Left cardiac atrium (tissue), 4 donors: Measurements from ENCODE around the gene VDAC1. TPM values are rescaled to one million over a fixed set of nuclear protein-coding genes. Genes with fewer than 3 reads are reported as not detected.

ENCODE experiments used
- ATAC-seq, 2 donors: fragments of 200-7000 bp; cut with Tn5 transposase; one replicate each; pipeline ENCODE4 v1.9.1; 2020; ENCODE audit warnings: mild to moderate bottlenecking in 2 of 2, moderate library complexity in 2 of 2
- DNase-seq: peaks from one replicate; pipeline ENCODE4 v3.0.0-alpha.2; 2020
- intact Hi-C, 2 donors: fragments of 100-400 bp; cut with DNase I; formaldehyde crosslinking; loops; one replicate each; pipeline versions ENCODE4 v1.14.1 to v1.15.1; 2022 to 2023
- total RNA-seq, 2 donors: library from RNA; stranded (reverse); fragmentation: NEBNext Ultra II Directional; extraction: Animal tissue kit (Norgen Biotek cat#: 25700); gene quantifications; one replicate each; pipeline ENCODE4 v1.2.1, GENCODE V29; 2021
- donor health status: DM: no; HTN: yes; CAD: no.
- donor health status: DM: no; HTN: yes; CAD: no; lungs with severe emphysema.
- donor health status: DM: yes; HTN: yes; CAD: no.
- donor health status: Dilated cardiomyopathy.

VDAC1 gene
- total RNA-seq, 2 donors from 2014 or later, result 275 to 362 TPM

- intact Hi-C loops, result no loop called here
- no peak for DNase-seq
Measured at GRCh38 chr5:134000696-134001453, 3.9 kb downstream of the VDAC1 start.

DNA sequence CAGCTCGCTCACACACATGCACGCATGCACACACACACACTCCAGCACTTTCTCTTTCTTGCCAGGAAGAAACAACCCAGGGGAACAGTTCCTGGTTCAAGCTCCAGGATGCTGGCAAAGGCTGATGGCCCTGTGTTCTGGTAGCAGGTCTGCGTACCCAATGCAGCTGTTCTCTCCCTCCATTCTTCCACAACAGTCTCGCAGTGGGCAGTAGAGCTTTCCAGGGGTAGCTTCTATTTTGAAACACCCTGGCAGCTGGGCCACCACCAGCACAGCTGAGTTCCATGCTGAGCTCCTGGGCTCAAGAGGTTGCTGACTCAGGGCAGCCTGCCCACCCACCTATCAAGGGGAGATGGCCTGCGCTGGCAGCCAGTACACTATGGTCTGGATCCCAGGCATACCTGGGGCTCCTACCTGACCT, 4.7 kb downstream of the VDAC1 start:
- intact Hi-C loops, result no loop called here
- DNase-seq (no peak), ATAC-seq (no peak)

More at GRCh38 chr5:134000696-134001453, 3.9 kb downstream of the VDAC1 start:
- no peak for ATAC-seq

DNA sequence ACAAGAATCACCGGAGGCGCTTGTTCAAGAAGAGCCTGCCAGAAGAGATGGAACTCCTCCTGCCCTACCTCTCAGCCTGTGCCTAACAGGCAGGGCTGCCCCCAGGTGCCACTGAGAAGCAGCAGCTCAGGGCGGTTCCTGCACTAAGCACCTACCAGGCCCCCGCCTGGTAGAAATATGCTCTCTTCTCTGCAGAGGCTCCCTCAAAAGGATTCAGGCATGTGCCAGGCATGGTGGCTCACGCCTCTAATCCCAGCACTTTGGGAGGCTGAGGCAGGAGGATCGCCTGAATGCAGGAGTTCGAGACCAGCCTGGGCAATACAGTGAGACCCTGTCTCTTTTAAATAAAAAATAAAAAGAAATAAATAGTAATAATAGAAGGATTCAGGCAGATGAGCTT, 6.0 kb downstream of the VDAC1 start:
- ATAC-seq (no peak), DNase-seq (no peak)
- intact Hi-C loops, result no loop called here

DNA sequence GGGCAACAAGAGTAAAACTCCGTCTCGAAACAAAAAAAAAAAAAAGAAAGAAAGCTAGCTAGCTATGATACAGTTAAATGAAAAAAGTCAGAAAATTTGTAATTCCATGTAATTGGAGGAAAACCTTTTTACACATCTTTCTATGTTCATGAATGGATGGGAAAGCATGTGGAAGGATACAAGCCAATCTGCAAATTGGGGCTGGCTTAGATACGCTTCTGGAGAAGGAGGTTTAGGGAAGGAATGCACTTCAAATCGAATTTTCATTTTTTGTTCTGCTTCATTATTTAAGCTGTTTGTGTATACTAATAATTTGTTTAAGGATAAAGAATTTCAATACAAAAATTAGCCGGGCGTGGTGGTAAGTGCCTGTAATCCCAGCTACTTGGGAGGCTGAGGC, 6.7 kb downstream of the VDAC1 start:
- no peak for ATAC-seq
- no peak for DNase-seq
- intact Hi-C loops, result no loop called here

- no peak for ATAC-seq
- DNase-seq, result no peak
- intact Hi-C loops, result no loop called here
Measured at GRCh38 chr5:133996683-133997252, 8.0 kb downstream of the VDAC1 start.

GRCh38 chr5:133995883-133996563, 8.8 kb downstream of the VDAC1 start:
- intact Hi-C loops, result no loop called here
- peak in 1 of 2 donors; percentile 15 for ATAC-seq
- DNase-seq, result no peak

DNA sequence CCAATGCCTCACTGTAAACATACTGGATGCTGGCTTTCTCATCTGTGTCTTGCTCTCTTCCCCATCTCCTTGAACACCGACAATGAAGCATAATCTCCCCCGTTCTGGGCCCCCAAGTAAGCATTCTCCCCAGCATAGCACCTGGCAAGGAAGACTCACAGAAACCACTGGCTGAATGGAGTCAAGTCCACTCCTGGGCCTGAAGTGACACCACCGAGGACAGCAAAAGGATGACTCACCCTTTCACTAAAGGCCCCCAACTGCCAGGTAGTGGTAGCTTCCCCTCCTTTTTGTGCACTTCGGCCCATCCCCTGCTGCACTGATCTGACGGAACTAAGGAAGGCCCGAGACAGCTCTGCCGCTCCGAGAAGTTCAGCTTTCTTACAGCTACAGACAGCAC, 9.4 kb downstream of the VDAC1 start:
- intact Hi-C loops, result no loop called here
- ATAC-seq (peak in 1 of 2 donors; percentile 10), DNase-seq (no peak)

DNA sequence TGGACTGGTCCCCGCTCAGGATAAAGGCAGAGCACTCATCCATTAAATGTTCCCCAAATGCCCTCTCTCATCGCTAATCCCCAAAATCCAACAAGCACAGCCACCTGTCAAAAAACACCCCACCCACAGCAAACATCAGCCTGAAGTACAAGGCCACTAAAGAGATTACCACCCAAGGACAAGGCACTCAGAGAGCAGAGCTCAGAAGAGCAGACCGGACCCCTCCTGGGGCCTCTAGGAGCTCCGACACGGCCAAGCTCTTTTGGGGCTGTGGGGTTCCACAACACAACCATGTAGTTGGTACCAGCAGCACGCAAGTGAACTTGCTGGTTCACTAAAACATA, 9.8 kb downstream of the VDAC1 start:
- intact Hi-C loops, result no loop called here
- ATAC-seq (no peak), DNase-seq (no peak)

DNA sequence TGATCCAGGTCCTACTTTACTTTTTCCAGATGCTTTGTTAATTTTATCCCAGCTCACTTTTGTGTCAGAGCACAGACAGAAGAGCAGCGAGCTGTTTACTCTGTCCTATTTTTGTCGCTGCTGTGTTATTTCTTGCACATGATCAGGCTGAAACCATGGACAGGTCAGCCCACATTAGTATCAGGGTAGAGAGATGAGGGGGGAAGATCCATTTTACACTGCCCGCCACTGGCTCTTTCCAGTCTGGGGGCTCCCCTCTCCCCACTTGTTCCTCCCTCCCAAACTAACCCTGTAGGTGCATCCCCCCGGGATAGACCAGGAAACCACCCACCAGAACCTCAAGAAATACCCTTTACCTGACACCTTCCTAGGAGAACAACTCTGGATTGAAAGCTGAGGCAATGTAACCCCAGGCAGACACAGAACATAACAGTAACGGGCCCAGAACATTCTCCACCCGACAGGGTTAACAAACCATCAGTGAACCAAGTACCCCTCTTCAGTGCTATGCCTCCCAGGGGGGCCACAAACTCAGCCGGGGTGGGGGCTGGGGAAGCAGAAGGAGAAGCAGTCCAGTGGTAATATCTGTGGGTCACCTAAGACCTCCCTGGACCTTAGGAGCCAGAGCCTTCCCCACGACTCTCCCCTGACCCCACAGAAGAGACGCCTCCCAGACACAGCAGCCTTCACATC, 10.3 kb downstream of the VDAC1 start:
- ATAC-seq, result peak in 1 of 2 donors; percentile 28
- intact Hi-C loops, result no loop called here
- no peak for DNase-seq

DNA sequence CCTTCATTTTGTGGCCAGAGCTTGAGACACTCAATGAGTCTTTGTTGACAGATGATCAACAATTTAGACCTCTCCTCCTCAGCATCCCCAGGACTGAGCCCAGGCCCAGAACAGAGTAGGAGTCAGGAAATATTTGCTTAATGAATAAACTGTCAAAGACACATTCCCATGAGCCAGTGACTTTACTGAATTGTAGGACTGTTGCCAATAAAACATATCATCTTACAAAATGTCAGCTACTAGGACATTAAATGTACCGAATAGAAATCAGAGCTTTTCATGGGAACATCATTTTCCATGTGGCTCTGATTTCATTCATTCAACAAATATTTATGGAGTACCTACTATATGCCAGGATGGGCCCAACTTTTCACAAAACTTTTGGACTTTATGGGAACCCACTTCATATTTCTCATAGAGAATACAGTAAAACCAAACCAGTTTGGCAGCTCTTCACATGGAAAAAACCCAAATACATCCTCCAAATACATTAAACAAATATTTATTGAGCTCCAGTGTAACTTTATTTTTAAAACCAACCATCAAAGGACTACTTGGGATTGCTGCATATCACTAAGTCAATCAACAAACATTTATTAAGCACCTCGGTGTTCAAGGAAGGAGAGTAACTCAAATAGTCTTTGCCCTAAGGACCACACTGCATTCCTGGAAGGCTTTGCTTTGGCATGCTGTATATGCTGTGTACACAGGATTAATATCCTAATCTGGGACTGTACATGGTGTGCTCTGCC, 11.4 kb downstream of the VDAC1 start:
- no peak for DNase-seq
- ATAC-seq, result peak; percentile 31 to 47
- intact Hi-C loops, result no loop called here

GRCh38 chr5:133992429-133993155, 12.2 kb downstream of the VDAC1 start:
- no peak for DNase-seq
- intact Hi-C loops, result no loop called here
- peak; percentile 60 to 77 for ATAC-seq

- ATAC-seq (no peak), DNase-seq (no peak)
- intact Hi-C loops, result no loop called here
Measured at GRCh38 chr5:133991171-133991910, 13.4 kb downstream of the VDAC1 start.

- intact Hi-C loops, result no loop called here
- ATAC-seq (no peak), DNase-seq (no peak)
Measured at GRCh38 chr5:133990396-133990795, 14.4 kb downstream of the VDAC1 start.

GRCh38 chr5:133985540-133986180, 19.1 kb downstream of the VDAC1 start:
- intact Hi-C loops, result no loop called here
- DNase-seq (no peak), ATAC-seq (peak; percentile 39 to 47)

GRCh38 chr5:133983674-133984073, 21.1 kb downstream of the VDAC1 start:
- intact Hi-C loops, result no loop called here
- ATAC-seq, result no peak
- DNase-seq, result no peak

DNA sequence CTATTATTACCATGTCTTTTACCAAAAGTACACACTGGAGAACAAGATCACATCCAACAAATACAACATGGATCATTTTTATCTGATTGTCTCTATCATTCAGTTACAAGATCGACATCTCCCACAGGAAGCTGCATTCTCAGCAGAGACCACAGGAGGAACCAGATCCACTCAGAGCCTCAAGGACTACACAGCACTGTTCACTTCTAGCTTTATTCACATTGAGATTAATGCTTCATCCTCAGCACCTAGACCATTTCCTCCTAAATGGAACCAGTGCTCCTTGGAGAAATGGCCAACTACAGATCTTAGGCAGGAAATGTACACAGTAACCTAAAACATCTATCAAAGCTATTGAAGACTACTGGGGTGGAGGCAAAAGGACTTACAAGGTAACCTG, 23.1 kb downstream of the VDAC1 start:
- intact Hi-C loops, result no loop called here
- DNase-seq (no peak), ATAC-seq (no peak)

DNA sequence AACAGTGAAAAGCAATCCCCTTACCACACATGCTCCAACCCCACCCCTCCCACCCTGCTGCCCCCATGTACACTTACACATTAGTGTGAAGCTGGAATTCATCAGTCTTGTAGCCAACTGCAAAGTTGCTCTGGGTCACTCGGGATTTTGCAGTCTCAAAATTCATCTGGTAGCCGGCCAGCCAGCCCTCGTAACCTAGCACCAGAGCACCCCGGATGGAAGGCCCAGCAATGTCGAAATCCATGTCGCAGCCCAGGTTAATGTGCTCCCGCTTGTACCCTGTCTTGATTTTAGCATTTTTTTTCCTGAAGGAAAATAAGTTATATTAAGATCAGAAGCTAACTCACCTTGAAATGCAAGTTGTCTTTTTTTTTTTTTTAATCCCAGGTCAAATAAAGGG, 24.1 kb downstream of the VDAC1 start:
- intact Hi-C loops, result no loop called here
- ATAC-seq (no peak), DNase-seq (no peak)

- intact Hi-C loops, result no loop called here
- ATAC-seq, result no peak
- no peak for DNase-seq
Measured at GRCh38 chr5:133978943-133979342, 25.8 kb downstream of the VDAC1 start.
